KOPT-K1 (cell line): ENCODE data around the gene DGKB.

Source experiments
- H3K27ac ChIP-seq: fragments of 200-600 bp; sonication (generic); 2 replicates; pipeline ENCODE4 v1.5.1; 2016; ENCODE audit warnings: antibody characterized with exemption, mild to moderate bottlenecking, low read depth, low read length; ENCODE audit not compliant: poor library complexity, severe bottlenecking
- H3K36me3 ChIP-seq: fragments of 200-600 bp; sonication (generic); 2 replicates; pipeline ENCODE4 v1.5.1; 2017; ENCODE audit warnings: antibody characterized with exemption, mild to moderate bottlenecking, low read length, moderate library complexity; ENCODE audit not compliant: insufficient read depth
- H3K9me3 ChIP-seq: fragments of 200-600 bp; sonication (generic); 2 replicates; pipeline ENCODE4 v1.5.1; 2017; ENCODE audit warnings: antibody characterized with exemption, low read length, mild to moderate bottlenecking; ENCODE audit not compliant: insufficient read depth, poor library complexity, severe bottlenecking

The DGKB gene

GRCh38 chr7:14177876-14178275 lies 724.7 kb downstream of the DGKB start:
- Histone ChIP-seq H3K36me3 (no peaks in the 10 kb centered on the region), H3K9me3 (no peaks in the 10 kb centered on the region), H3K27ac (no peak overlapping the region)

DNA sequence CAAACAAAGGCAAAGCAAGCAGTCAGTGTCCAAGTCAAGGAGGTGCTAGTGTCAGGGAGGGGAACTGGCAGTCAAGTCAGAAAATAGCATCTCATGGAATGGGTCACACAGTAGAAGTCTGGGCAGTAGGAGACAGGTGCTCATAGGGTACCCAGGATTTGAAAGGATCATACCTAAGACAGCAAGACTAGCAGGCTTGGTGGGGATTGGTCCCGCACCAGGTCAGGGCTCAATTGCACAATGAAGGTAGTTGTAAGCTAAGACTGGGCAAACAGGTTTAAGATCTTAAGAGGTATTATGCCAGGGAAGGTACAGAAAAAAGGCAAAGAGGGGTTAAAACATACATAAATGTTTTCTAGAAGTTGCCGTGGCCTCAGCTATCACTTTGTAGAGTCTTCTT lies 731.7 kb downstream of the DGKB start:
- H3K9me3 ChIP-seq, result peaks cover 1% of the 10 kb centered on the region
- H3K36me3 ChIP-seq, result no peaks in the 10 kb centered on the region

GRCh38 chr7:14158111-14158510 lies 744.4 kb downstream of the DGKB start:
- Histone ChIP-seq H3K27ac (no peak overlapping the region), H3K9me3 (no peaks in the 10 kb centered on the region)

More for the DNA sequence above, 731.7 kb downstream of the DGKB start:
- no peak overlapping the region for H3K27ac ChIP-seq

GRCh38 chr7:14156436-14156835 lies 746.1 kb downstream of the DGKB start:
- Histone ChIP-seq H3K27ac (no peak overlapping the region), H3K9me3 (no peaks in the 10 kb centered on the region), H3K36me3 (no peaks in the 10 kb centered on the region)

More at GRCh38 chr7:14158111-14158510, 744.4 kb downstream of the DGKB start:
- H3K36me3 ChIP-seq, result no peaks in the 10 kb centered on the region

DNA sequence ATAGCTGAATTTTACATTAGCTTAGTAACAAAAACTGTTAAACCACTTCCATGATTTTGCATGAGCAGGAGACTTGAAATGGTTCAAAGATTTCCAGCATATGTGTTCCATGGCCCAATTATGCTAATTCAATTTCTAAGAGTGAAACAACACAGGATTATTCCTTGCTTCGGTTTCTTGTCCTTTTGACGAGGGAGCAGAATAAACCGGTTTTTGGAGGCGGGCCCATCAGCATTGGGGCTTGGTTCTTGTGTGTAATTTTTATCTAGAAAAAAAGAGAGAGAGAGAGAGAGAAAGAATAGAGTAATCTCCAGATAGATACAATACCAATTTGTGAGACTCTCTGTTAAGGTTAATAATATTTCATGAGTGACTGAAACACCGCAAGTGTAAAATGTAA lies 753.6 kb downstream of the DGKB start:
- Histone ChIP-seq H3K36me3 (no peaks in the 10 kb centered on the region), H3K27ac (no peak overlapping the region), H3K9me3 (no peaks in the 10 kb centered on the region)

GRCh38 chr7:14147532-14147931 lies 755.0 kb downstream of the DGKB start:
- Histone ChIP-seq H3K9me3 (no peaks in the 10 kb centered on the region), H3K27ac (no peak overlapping the region), H3K36me3 (no peaks in the 10 kb centered on the region)

GRCh38 chr7:14144538-14144937 lies 758.0 kb downstream of the DGKB start:
- Histone ChIP-seq H3K27ac (no peak overlapping the region), H3K36me3 (no peaks in the 10 kb centered on the region), H3K9me3 (no peaks in the 10 kb centered on the region)

DNA sequence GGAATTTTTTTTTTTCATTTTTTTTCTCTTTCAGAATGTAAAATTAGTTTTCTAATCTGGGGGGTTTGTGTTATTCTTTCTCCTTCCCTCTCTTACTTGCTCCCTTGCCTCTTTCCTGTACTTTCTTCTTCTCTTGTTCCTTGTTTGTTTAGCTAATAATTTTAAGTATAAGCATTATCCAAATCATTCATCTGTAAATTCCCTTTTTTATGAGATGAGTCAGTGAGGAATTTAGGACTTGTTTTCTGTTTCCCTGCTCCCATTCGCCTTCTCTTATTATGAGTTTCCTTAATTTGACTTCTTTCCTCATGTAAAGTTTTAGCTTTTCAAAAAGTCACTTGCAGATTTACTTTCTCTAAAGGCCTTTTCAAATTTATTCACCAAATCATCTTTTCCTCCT lies 758.4 kb downstream of the DGKB start:
- no peak overlapping the region for H3K27ac ChIP-seq
- H3K36me3 ChIP-seq, result no peaks in the 10 kb centered on the region
- no peaks in the 10 kb centered on the region for H3K9me3 ChIP-seq

- no peaks in the 10 kb centered on the region for H3K9me3 ChIP-seq
- H3K27ac ChIP-seq, result no peak overlapping the region
- no peaks in the 10 kb centered on the region for H3K36me3 ChIP-seq
These were observed 764.9 kb downstream of the DGKB start for GRCh38 chr7:14137676-14138075.

GRCh38 chr7:14133752-14134151 lies 768.8 kb downstream of the DGKB start:
- Histone ChIP-seq H3K36me3 (no peaks in the 10 kb centered on the region), H3K27ac (no peak overlapping the region), H3K9me3 (no peaks in the 10 kb centered on the region)

- Histone ChIP-seq H3K9me3 (no peaks in the 10 kb centered on the region), H3K27ac (no peak overlapping the region), H3K36me3 (no peaks in the 10 kb centered on the region)
These were observed 776.6 kb downstream of the DGKB start for GRCh38 chr7:14125998-14126397.

- Histone ChIP-seq H3K9me3 (no peaks in the 10 kb centered on the region), H3K36me3 (no peaks in the 10 kb centered on the region), H3K27ac (no peak overlapping the region)
These were observed 777.8 kb downstream of the DGKB start for GRCh38 chr7:14124716-14125115.

GRCh38 chr7:14123923-14124322 lies 778.6 kb downstream of the DGKB start:
- no peaks in the 10 kb centered on the region for H3K36me3 ChIP-seq
- no peak overlapping the region for H3K27ac ChIP-seq
- H3K9me3 ChIP-seq, result no peaks in the 10 kb centered on the region

DNA sequence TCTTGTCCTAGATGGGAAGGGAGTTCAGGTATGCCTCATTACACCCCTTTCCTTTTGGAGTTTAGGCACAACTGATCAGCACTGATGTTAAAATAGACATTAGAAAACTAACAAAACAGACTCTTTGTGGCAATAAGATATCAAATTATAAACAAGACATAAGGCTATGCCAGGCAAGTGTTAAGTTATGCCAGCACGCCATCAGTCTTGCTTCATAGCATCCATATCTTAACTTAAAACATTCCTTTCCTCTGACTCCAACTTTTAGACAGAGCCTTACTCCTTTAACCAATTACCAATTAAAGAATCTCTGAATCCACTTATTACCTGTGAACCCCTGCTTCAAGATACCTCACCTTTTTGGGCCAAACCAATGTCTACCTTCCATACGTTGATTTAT lies 786.9 kb downstream of the DGKB start:
- Histone ChIP-seq H3K9me3 (no peaks in the 10 kb centered on the region), H3K36me3 (no peaks in the 10 kb centered on the region), H3K27ac (no peak overlapping the region)

GRCh38 chr7:14104861-14105260 lies 797.7 kb downstream of the DGKB start:
- H3K9me3 ChIP-seq, result no peaks in the 10 kb centered on the region
- H3K27ac ChIP-seq, result no peak overlapping the region
- no peaks in the 10 kb centered on the region for H3K36me3 ChIP-seq

- Histone ChIP-seq H3K9me3 (no peaks in the 10 kb centered on the region), H3K27ac (no peak overlapping the region), H3K36me3 (no peaks in the 10 kb centered on the region)
These were observed 806.4 kb downstream of the DGKB start for GRCh38 chr7:14096159-14096558.
